Right ventricle myocardium superior (tissue), 1 donor: ENCODE measurements around the gene CELA3A. TPM values are rescaled to one million over a fixed set of nuclear protein-coding genes. Genes with fewer than 3 reads are reported as not detected.

Source experiments
- ATAC-seq: fragments of 200-7000 bp; cut with Tn5 transposase; one replicate; pipeline ENCODE4 v1.9.1; 2020; ENCODE audit warnings: mild to moderate bottlenecking; ENCODE audit not compliant: poor library complexity
- DNase-seq: peaks from one replicate; pipeline ENCODE4 v3.0.0-alpha.2; 2020
- intact Hi-C: fragments of 100-400 bp; cut with DNase I; formaldehyde crosslinking; loops from one replicate; pipeline ENCODE4 v1.11.2; 2022
- total RNA-seq: library from RNA; stranded (reverse); fragmentation: NEBNext Ultra II Directional; extraction: Animal tissue kit (Norgen Biotek cat#: 25700); gene quantifications from one replicate; pipeline ENCODE4 v1.2.1, GENCODE V29; 2021
- donor health status: DM: no; HTN: yes; CAD: no; lungs with severe emphysema.

CELA3A gene
- total RNA-seq, 1 donor from 2014 or later: not detected

DNA sequence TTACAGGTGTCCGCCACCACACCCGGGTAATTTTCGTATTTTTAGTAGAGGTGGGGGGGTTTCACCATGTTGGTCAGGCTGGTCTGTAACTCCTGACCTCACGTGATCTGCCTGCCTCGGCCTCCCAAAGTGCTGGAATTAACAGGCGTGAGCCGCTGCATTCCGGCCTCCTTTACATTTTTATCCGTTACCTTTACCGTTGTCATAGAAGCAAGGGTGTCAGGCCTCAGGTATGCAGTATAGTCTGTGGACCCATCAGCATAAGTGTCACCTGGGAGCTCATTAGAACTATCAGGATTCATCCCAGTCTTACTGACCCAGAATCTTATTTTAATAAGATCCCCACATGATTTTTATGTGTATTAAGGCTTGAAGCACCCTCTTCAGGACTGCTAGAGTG lies 56.4 kb downstream of the CELA3A start:
- intact Hi-C loops: no loop called here
- DNase-seq: no peak
- no peak for ATAC-seq

Other genes starting within 250 kb of the CELA3A start
- 41.8 TPM for gene USP48, start 218.5 kb upstream of the CELA3A start, total RNA-seq
- gene LDLRAD2, start 189.4 kb upstream of the CELA3A start, total RNA-seq: not detected
- gene HSPG2, start 64.3 kb upstream of the CELA3A start, total RNA-seq: 263 TPM
- not detected for gene CELA3B, start 24.6 kb upstream of the CELA3A start, total RNA-seq
- gene CDC42, start 51.1 kb downstream of the CELA3A start, total RNA-seq: 137 TPM
- not detected for gene WNT4, start 141.4 kb downstream of the CELA3A start, total RNA-seq